GM18907 (cell line): ENCODE results near the gene CEMIP.

Experiments
- ATAC-seq: cut with Tn5 transposase; IDR thresholded peaks from one replicate; pipeline ENCODE4 v1.9.1; 2021; ENCODE audit warnings: mild to moderate bottlenecking, moderate library complexity; ENCODE audit not compliant: unreplicated experiment

Gene CEMIP

DNA sequence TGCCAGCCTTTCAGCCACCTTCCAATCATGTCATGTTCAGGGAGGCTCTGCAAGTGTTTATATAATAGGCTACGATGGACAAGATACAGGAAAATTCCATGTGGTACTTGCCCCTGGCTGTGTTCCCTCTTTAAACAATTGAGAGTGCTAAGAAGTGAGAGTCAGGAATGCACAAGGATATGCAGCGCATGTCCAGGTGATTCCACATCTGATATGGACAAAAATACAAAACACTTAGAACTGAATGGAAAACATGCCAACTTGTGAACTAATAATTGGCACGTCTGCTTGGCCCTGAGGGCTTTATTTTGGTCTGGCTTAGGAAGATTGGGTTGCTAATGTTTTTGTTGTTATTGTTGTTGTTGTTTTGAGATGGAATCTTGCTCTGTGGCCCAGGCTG lies 100.9 kb downstream of the CEMIP start:
- ATAC-seq: no peak

DNA sequence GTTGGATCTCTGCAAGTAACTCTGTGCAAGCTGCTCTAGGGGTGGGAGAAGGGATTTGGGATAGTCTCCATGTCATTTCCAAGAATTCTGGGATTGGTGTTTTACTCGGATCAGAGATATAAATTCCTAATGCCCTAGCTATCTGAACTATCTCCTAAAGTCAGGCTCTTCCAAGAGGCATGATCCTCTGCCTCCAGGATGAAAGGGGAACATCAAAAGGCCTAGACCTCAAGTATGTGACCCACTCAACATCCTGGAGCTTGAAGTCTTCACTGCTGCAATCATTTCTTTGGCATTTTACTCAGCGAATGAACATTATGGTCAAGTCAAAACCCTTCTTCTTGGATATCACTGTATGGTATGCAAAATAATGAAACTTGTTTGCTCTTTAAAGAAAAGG lies 104.5 kb downstream of the CEMIP start:
- no peak for ATAC-seq

DNA sequence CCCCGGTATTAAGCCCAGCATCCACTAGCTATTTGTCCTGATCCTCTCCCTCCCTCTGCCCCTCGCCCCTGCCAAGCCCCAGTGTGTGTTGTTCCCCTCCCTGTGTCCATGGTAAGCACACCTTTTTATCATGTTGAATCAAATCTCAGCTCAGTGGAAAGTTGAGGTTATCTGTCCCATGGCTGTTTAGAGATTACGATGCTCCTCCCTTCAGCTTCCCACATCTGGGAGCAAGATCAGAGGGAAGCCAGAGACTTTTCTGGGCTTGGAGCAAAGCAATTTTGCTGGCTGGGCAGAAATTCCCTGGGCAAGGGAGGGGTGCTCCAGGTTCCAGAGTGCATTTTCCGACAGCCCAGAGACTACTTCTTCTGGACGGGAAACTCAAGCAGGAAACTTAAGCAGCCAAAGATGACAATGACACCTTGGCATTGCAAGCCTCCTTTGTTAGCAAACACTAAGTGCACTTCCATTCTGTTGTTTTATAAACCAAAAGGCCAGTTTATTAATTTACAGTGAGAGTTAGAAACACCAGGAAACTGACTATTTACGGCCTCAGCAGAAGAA lies 105.9 kb downstream of the CEMIP start:
- ATAC-seq: no peak

GRCh38 chr15:80887148-80887547 lies 108.0 kb downstream of the CEMIP start:
- no peak for ATAC-seq

- ATAC-seq: no peak
Measured at GRCh38 chr15:80888846-80889245, 109.7 kb downstream of the CEMIP start.

DNA sequence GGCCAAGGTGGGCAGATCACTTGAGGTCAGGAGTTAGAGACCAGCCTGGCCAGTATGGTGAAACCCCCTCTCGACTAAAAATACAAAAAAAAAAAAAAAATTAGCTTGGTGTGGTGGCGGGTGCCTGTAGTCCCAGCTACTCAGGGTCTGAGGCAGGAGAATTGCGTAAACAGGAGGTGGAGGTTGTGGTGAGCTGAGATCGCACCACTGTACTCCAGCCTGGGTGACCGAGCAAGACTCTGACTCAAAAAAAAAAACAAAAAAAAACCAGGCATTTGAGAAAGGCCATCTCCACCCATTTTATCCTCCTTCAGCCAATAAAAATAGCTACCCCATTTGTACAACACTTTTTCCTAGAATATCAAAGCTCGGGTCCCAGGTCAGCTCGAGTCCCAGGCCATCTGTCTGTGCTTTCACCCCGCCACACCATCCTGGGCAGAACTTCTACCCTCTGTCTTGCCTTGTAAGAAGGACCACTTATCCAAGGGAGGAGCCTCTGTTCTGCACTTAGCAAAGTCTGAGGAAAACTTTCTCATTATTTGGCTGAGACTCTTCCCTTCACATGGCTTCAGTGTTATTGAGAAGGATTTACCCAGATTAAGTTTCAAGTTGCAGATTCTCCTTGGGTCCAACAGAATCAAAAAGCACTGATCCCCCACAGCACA lies 111.3 kb downstream of the CEMIP start:
- no peak for ATAC-seq

DNA sequence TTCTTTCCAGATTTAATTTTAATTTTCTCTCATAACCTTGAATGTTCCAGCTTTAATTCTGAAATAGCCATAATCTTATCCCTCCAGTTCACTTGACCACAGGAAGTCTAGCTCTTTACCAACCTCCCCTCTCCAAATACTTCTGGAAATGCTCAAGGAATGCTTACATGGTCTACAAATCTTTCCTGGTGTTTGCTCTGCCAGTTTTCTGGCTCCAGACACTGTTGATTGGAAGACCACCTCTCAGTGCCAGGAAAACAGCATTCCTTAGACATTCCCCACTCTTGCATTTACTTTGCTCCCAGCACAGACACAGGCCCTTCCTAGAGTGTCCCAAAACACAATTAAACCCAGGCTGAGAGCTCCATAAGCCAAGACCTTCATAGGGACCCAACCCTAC lies 111.8 kb downstream of the CEMIP start:
- ATAC-seq: no peak

- no peak for ATAC-seq
Measured at GRCh38 chr15:80892414-80892813, 113.2 kb downstream of the CEMIP start.

- ATAC-seq: no peak
Measured at GRCh38 chr15:80893777-80894176, 114.6 kb downstream of the CEMIP start.

DNA sequence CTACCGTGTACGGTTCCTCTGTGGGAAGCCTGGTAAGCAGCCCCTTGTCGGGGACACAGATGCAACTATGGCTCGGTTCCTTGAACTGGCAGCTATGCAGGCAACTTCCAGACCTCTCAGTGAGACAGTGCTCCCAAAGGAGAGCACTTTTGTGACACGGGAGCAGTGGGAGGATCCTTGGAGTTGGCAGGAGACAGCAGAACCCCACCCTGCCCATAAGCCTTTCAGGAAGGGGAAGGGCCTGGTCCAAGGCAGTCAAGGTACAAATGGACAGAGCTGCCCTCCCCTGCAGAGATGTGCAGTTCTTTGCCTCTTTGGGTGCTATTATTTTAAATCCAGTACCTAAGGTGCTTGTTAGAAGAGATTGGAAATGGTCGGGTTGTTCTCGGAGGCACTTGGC lies 115.9 kb downstream of the CEMIP start:
- ATAC-seq: no peak

GRCh38 chr15:80895965-80896364 lies 116.8 kb downstream of the CEMIP start:
- ATAC-seq: no peak

GRCh38 chr15:80898040-80898439 lies 118.9 kb downstream of the CEMIP start:
- ATAC-seq: no peak

GRCh38 chr15:80902298-80902801 lies 123.2 kb downstream of the CEMIP start:
- no peak for ATAC-seq

GRCh38 chr15:80904998-80905397 lies 125.8 kb downstream of the CEMIP start:
- no peak for ATAC-seq

DNA sequence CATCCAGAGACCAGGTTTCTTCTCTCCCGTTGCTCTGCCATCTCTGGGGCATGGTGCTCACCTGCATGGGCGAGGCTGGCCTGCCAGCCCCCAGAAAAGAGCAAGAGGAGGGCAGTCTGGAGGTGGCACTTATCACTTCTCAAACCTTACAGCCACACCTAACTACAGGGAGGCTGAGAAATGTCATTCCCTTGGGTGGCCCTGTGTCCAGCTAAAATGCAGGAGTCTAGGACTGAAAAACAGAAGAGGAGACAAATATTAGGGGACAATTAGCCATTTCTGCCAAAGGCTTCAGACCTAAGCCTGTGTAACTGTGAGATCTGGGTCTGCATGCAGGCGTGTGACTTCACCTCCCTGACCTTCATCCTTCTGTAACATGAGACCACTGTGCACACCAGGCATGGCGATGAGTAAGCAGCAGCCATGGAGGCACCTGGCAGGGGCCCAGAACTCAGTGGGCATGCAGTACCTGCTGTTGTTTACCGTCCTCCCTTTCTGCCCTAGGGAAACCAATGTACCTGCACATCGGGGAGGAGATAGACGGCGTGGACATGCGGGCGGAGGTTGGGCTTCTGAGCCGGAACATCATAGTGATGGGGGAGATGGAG lies 127.1 kb downstream of the CEMIP start:
- no peak for ATAC-seq

GRCh38 chr15:80911821-80912220 lies 132.7 kb downstream of the CEMIP start:
- ATAC-seq: no peak

GRCh38 chr15:80912673-80913072 lies 133.5 kb downstream of the CEMIP start:
- no peak for ATAC-seq

DNA sequence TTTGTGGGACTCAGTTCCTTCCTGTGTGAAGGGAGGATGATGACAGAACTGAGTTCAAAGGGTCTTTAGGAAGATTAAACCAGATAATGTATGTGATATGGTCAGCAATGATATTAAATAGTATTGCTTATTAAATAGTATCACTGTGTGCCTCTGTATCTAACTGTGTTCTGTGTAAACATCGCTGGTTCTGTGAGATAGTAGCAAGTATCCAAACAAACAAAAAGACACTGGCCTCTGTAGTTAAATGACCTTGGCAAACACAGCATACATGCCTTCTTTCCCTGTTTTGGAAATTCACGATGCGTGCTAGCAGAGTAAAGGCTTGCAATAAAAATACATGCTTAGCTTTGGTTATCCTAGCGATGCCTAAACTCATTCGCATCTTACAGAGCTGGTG lies 134.4 kb downstream of the CEMIP start:
- ATAC-seq: no peak

- no peak for ATAC-seq
Measured at GRCh38 chr15:80915472-80915871, 136.3 kb downstream of the CEMIP start.

GRCh38 chr15:80916056-80916455 lies 136.9 kb downstream of the CEMIP start:
- no peak for ATAC-seq

GRCh38 chr15:80918196-80918783 lies 139.1 kb downstream of the CEMIP start:
- no peak for ATAC-seq

- no peak for ATAC-seq
Measured at GRCh38 chr15:80920271-80920699, 141.1 kb downstream of the CEMIP start.
